Activated CD8-positive, alpha-beta T cell treated with anti-CD3 and anti-CD28 coated beads, Interleukin-2, amount 10 ng/mL, durations not matched to agents 7 days and 5 days (primary cell): ENCODE results near the gene INMT. TPM values are rescaled to one million over a fixed set of nuclear protein-coding genes. Genes with fewer than 3 reads are reported as not detected.

Experiments
- ATAC-seq: fragments of 150-1000 bp; cut with Tn5 transposase; one replicate; pipeline ENCODE4 v1.10.0; 2021; ENCODE audit warnings: moderate library complexity
- CTCF ChIA-PET: fragments of 350-600 bp; sonication (Branson Sonifier 250); formaldehyde crosslinking; loops from one replicate; lab custom pipeline; 2021; ENCODE audit warnings: antibody characterized with exemption; lab: Charles Lee
- POLR2A ChIA-PET: fragments of 350-600 bp; sonication (Branson Sonifier 250); formaldehyde crosslinking; loops from one replicate; lab custom pipeline; 2021; ENCODE audit warnings: antibody characterized with exemption; lab: Charles Lee
- DNase-seq: peaks from one replicate; pipeline ENCODE4 v3.0.0-alpha.2; 2020
- H3K27ac Mint-ChIP-seq: one replicate; pipeline ENCODE4 v1.8.0; 2021; ENCODE audit warnings: mild to moderate bottlenecking, mixed read lengths
- H3K27me3 Mint-ChIP-seq: one replicate; pipeline ENCODE4 v1.8.0; 2021; ENCODE audit warnings: low read depth, mixed read lengths
- H3K36me3 Mint-ChIP-seq: one replicate; pipeline ENCODE4 v1.8.0; 2021; ENCODE audit warnings: low read depth, mixed read lengths
- H3K4me1 Mint-ChIP-seq: one replicate; pipeline ENCODE4 v1.8.0; 2021; ENCODE audit warnings: low read depth, mixed read lengths
- H3K4me3 Mint-ChIP-seq: one replicate; pipeline ENCODE4 v1.8.0; 2021; ENCODE audit warnings: mild to moderate bottlenecking, mixed read lengths
- H3K9me3 Mint-ChIP-seq: one replicate; pipeline ENCODE4 v1.8.0; 2022; ENCODE audit warnings: mixed read lengths; ENCODE audit not compliant: insufficient read depth
- total RNA-seq, 2 experiments: library from RNA; stranded (reverse); gene quantifications; one replicate each; pipeline ENCODE4 v1.2.3, GENCODE V29; 2021

The INMT gene
- total RNA-seq, result not detected

DNA sequence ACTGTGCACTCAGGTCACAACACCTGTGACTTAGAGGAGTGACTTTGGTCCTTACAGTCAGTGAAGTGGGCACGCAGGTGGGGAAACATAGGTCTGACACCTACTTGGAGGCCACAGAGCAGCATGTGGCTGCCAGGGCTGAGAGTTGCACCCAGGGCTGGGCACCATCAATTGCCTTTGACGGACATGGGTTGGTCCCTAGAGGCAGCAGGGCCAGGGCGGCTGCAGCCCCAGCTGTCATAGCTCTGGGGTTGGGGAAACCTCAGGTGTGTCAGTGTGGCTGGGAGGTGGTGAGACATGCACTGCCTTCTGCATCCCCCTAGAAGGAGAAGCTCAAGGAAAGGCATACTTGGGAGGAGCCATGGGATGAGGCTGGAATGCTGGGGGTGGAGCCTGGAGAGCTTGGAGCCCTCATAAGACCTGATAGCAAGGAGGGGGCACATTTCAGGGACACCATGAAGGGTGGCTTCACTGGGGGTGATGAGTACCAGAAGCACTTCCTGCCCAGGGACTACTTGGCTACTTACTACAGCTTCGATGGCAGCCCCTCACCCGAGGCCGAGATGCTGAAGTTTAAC lies at the start of gene INMT:
Gene INMT, plus strand, starts transcription at position 440 of the 578 bp plus-strand sequence. Its CDS starts 16 bp downstream, at position 456.
- peaks cover 2% of the 10 kb centered on the region for H3K27me3 Mint-ChIP-seq
- CTCF ChIA-PET, result no interaction called here
- H3K4me3 Mint-ChIP-seq, result no peak within 1 kb of the TSS
- POLR2A ChIA-PET, result no interaction called here
- ATAC-seq (no peak), DNase-seq (no peak)
- H3K4me1 Mint-ChIP-seq, result no peaks in the 10 kb centered on the region
- peak within 1 kb of the TSS; percentile 22 for H3K27ac Mint-ChIP-seq
- H3K9me3 Mint-ChIP-seq, result no peaks in the 10 kb centered on the region
- H3K36me3 Mint-ChIP-seq, result no peaks in the 10 kb centered on the region

GRCh38 chr7:30702200-30702599 lies 49.7 kb upstream of the INMT start:
- ATAC-seq, result peak; percentile 45
- CTCF ChIA-PET, result interaction anchor here (1.1 to 5.4 kb wide), 5 partner anchors 13 to 40 kb away, joined by 3 to 79 read pairs (median 3); no protein-coding TSS in a partner anchor

DNA sequence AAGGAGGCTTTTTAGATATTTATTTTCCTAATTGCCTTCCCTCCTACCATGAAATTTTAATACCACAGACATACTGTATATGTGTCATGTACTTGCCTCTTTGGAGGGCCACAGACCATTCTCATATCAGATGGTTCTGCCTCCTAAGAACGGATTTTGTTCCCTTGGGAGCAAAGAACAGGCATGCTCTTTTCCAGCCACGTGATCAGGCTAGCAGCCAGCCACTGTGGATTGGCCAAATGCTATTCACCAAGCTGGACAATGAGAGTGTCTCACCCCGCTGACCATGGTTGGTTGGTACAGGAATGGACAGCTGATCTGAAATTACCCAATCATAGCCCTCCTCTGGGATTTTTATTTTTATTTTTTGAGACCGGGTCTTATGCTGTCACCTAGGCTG lies 48.2 kb upstream of the INMT start:
- Mint-ChIP-seq H3K4me3 (no peak overlapping the region), H3K27ac (no peak overlapping the region), H3K36me3 (no peaks in the 10 kb centered on the region), H3K27me3 (no peaks in the 10 kb centered on the region), H3K4me1 (no peaks in the 10 kb centered on the region), H3K9me3 (no peaks in the 10 kb centered on the region)
- POLR2A ChIA-PET, result interaction anchor here (1.7 kb wide), 1 partner anchor 36 kb away, joined by 6 read pairs; no protein-coding TSS in a partner anchor
- DNase-seq (no peak), ATAC-seq (no peak)
- CTCF ChIA-PET, result interaction anchor here (1.0 to 5.4 kb wide), 4 partner anchors 12 to 93 kb away, joined by 3 to 79 read pairs (median 4); no protein-coding TSS in a partner anchor

More at GRCh38 chr7:30702200-30702599, 49.7 kb upstream of the INMT start:
- no peak overlapping the region for H3K27ac Mint-ChIP-seq
- H3K4me1 Mint-ChIP-seq, result peaks cover 6% of the 10 kb centered on the region
- H3K36me3 Mint-ChIP-seq, result no peaks in the 10 kb centered on the region
- no peaks in the 10 kb centered on the region for H3K27me3 Mint-ChIP-seq
- peak; percentile 35 for DNase-seq
- H3K9me3 Mint-ChIP-seq, result no peaks in the 10 kb centered on the region
- POLR2A ChIA-PET, result interaction anchor here (0.7 kb wide), 1 partner anchor 439 kb away, joined by 3 read pairs; no protein-coding TSS in a partner anchor
- H3K4me3 Mint-ChIP-seq, result no peak overlapping the region

GRCh38 chr7:30705008-30705407 lies 46.9 kb upstream of the INMT start:
- ChIA-PET CTCF (interaction anchor here (1.1 to 5.4 kb wide), 2 partner anchors 34 to 51 kb away, joined by 3 to 79 read pairs; no protein-coding TSS in a partner anchor), POLR2A (no interaction called here)
- DNase-seq, result no peak
- Mint-ChIP-seq H3K36me3 (no peaks in the 10 kb centered on the region), H3K9me3 (no peaks in the 10 kb centered on the region), H3K27me3 (no peaks in the 10 kb centered on the region), H3K27ac (no peak overlapping the region), H3K4me1 (no peaks in the 10 kb centered on the region), H3K4me3 (no peak overlapping the region)
- no peak for ATAC-seq

GRCh38 chr7:30705596-30705995 lies 46.3 kb upstream of the INMT start:
- no peak for ATAC-seq
- ChIA-PET CTCF (interaction anchor here (1.1 to 5.4 kb wide), 2 partner anchors 34 to 51 kb away, joined by 3 to 79 read pairs; no protein-coding TSS in a partner anchor), POLR2A (no interaction called here)
- DNase-seq, result no peak
- Mint-ChIP-seq H3K36me3 (no peaks in the 10 kb centered on the region), H3K27me3 (no peaks in the 10 kb centered on the region), H3K4me3 (no peak overlapping the region), H3K4me1 (no peaks in the 10 kb centered on the region), H3K27ac (no peak overlapping the region), H3K9me3 (no peaks in the 10 kb centered on the region)

DNA sequence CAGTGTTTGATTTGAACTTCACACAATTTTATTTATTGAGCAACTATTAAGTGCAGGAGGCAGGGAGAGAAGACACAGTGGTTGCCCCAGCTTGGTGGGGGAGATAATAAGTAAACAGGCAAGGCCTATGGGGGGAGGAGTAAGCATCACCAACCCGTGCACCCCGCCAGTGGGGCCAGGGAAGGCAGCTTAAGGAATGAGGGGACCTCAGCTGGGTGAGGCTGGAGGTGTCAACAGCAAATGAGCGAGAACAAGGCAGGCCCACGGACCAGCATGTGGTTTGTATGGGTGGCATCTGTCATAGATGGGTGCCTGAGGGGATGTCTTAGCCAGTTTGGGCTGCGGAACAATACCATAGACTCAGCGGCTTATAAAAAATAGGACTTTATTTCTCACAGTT lies 45.6 kb upstream of the INMT start:
- no peak overlapping the region for H3K4me3 Mint-ChIP-seq
- ChIA-PET POLR2A (no interaction called here), CTCF (no interaction called here)
- DNase-seq (no peak), ATAC-seq (no peak)
- no peaks in the 10 kb centered on the region for H3K27me3 Mint-ChIP-seq
- H3K27ac Mint-ChIP-seq, result no peak overlapping the region
- H3K36me3 Mint-ChIP-seq, result no peaks in the 10 kb centered on the region
- no peaks in the 10 kb centered on the region for H3K9me3 Mint-ChIP-seq
- no peaks in the 10 kb centered on the region for H3K4me1 Mint-ChIP-seq

DNA sequence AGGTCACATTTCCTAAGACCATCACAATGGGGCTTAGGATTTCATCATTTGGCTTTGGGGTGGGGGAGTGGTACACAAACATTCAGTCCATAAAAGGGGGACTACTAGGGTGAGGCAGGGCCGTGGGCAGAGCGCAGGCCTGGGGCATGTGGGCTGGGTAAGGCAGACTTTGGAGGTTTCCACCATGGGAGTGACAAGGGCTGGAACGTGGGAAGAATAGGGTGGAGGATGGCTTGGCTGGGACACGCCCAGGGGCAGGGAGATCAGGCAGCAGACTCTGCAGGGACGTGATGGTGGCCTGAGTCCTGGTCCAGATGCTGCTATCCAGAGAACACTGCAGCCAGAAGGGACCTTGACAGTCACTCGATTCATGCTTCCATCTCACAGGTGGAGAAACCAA lies 45.0 kb upstream of the INMT start:
- no peak for DNase-seq
- ChIA-PET CTCF (interaction anchor here (3.9 kb wide), 1 partner anchor 33 kb away, joined by 17 read pairs; no protein-coding TSS in a partner anchor), POLR2A (no interaction called here)
- ATAC-seq, result no peak
- Mint-ChIP-seq H3K4me3 (no peak overlapping the region), H3K36me3 (no peaks in the 10 kb centered on the region), H3K27ac (no peak overlapping the region), H3K4me1 (no peaks in the 10 kb centered on the region), H3K9me3 (no peaks in the 10 kb centered on the region), H3K27me3 (no peaks in the 10 kb centered on the region)

DNA sequence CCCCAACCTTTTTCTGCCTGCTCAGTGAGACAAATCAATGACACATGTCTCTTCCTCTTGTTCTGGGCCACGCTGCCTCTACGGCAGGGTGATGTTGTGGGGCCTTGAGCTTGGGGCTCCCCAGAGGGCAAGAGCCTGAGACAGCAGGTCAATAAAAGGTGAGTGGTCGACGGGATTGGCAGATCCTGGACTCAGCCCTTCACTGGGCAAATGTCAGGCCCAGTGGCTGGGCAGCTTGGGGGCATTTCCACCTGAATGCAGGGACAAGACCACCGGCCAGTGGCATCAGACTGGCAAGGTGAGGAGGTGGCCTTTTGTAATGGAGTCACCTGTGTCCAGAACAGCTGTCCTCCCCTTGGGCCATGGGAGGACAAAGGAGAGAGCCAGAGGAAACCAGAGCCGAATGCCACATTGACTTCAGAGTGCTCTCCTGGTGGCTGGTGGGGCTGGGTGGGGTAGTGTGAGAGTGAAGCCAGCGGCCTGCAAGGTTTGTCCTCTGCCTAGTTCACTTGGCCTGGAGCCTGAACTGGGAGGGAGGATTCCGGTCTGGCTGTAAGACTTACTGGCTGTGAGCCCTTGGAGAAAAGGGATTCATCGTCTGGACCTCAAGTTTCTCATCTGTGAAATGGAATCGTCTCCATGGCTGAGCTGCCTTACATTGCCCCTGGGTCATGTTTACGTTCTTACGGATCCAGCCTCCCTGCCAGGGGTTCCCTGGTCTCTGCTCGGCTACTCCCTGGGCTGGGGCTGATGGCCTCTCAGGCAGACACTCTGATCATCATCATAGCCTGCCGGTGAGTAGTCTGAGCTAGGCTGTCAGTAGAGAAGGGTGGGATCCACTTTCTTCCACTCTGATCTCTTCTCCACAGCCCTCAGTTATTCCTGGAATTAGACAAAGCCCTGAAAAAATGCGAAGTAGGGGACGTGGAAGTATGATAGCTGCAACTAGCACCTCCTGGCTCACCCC lies 44.3 kb upstream of the INMT start:
- ATAC-seq, result no peak
- H3K27me3 Mint-ChIP-seq, result no peaks in the 10 kb centered on the region
- no peaks in the 10 kb centered on the region for H3K36me3 Mint-ChIP-seq
- no peaks in the 10 kb centered on the region for H3K4me1 Mint-ChIP-seq
- H3K4me3 Mint-ChIP-seq, result no peak overlapping the region
- no peaks in the 10 kb centered on the region for H3K9me3 Mint-ChIP-seq
- DNase-seq, result no peak
- CTCF ChIA-PET, result interaction anchor here (0.9 to 3.9 kb wide), 3 partner anchors 10 to 32 kb away, joined by 3 to 17 read pairs (median 4); partner anchors contain the start of gene CRHR2
- no peak overlapping the region for H3K27ac Mint-ChIP-seq
- POLR2A ChIA-PET, result no interaction called here

GRCh38 chr7:30708412-30708811 lies 43.5 kb upstream of the INMT start:
- ChIA-PET POLR2A (no interaction called here), CTCF (interaction anchor here (0.9 to 3.9 kb wide), 3 partner anchors 11 to 31 kb away, joined by 3 to 17 read pairs (median 4); partner anchors contain the start of gene CRHR2)
- Mint-ChIP-seq H3K4me1 (no peaks in the 10 kb centered on the region), H3K27me3 (no peaks in the 10 kb centered on the region), H3K9me3 (no peaks in the 10 kb centered on the region), H3K4me3 (no peak overlapping the region), H3K27ac (no peak overlapping the region), H3K36me3 (no peaks in the 10 kb centered on the region)
- ATAC-seq (no peak), DNase-seq (no peak)

GRCh38 chr7:30708983-30709382 lies 43.0 kb upstream of the INMT start:
- Mint-ChIP-seq H3K4me3 (no peak overlapping the region), H3K4me1 (no peaks in the 10 kb centered on the region), H3K36me3 (no peaks in the 10 kb centered on the region), H3K27ac (no peak overlapping the region), H3K27me3 (no peaks in the 10 kb centered on the region), H3K9me3 (no peaks in the 10 kb centered on the region)
- DNase-seq (no peak), ATAC-seq (no peak)
- ChIA-PET POLR2A (interaction anchor here (1.3 kb wide), 1 partner anchor 14 kb away, joined by 3 read pairs; no protein-coding TSS in a partner anchor), CTCF (interaction anchor here (0.9 to 3.9 kb wide), 4 partner anchors 11 to 31 kb away, joined by 3 to 17 read pairs (median 4); partner anchors contain the start of gene CRHR2)

GRCh38 chr7:30709549-30709948 lies 42.4 kb upstream of the INMT start:
- H3K4me3 Mint-ChIP-seq, result no peak overlapping the region
- H3K4me1 Mint-ChIP-seq, result no peaks in the 10 kb centered on the region
- H3K27me3 Mint-ChIP-seq, result no peaks in the 10 kb centered on the region
- POLR2A ChIA-PET, result interaction anchor here (1.3 kb wide), 1 partner anchor 14 kb away, joined by 3 read pairs; no protein-coding TSS in a partner anchor
- H3K27ac Mint-ChIP-seq, result no peak overlapping the region
- DNase-seq (no peak), ATAC-seq (no peak)
- CTCF ChIA-PET, result interaction anchor here (0.8 to 3.9 kb wide), 4 partner anchors 28 to 78 kb away, joined by 3 to 17 read pairs (median 4); no protein-coding TSS in a partner anchor
- no peaks in the 10 kb centered on the region for H3K36me3 Mint-ChIP-seq
- H3K9me3 Mint-ChIP-seq, result no peaks in the 10 kb centered on the region
